MM.1S (cell line): ENCODE results near the gene PPP2CA.

ENCODE experiments used
- DNase-seq: peaks from one replicate; pipeline ENCODE4 v3.0.0-alpha.2; 2015
- H2AFZ ChIP-seq: fragments of 300-600 bp; sonication (generic); 2 replicates; pipeline ENCODE4 v1.6.0; 2016; ENCODE audit warnings: antibody characterized with exemption, low read length
- H3F3A ChIP-seq: fragments of 300-600 bp; sonication (generic); 2 replicates; pipeline ENCODE4 v1.6.1; 2016; ENCODE audit warnings: mild to moderate bottlenecking, antibody characterized with exemption, low read length, moderate library complexity, mixed read lengths; ENCODE audit not compliant: insufficient read depth
- H3K27ac ChIP-seq: fragments of 300-600 bp; sonication (generic); 2 replicates; pipeline ENCODE4 v1.5.1; 2016; ENCODE audit warnings: mild to moderate bottlenecking, low read length
- H3K27me3 ChIP-seq: fragments of 300-600 bp; sonication (generic); replicated peaks from 2 replicates; pipeline ENCODE4 v1.6.0; 2016; ENCODE audit warnings: low read length; ENCODE audit not compliant: insufficient read depth
- H3K36me3 ChIP-seq: fragments of 300-600 bp; sonication (generic); replicated peaks from 2 replicates; pipeline ENCODE4 v1.6.1; 2016; ENCODE audit warnings: mild to moderate bottlenecking, low read length, mixed read lengths; ENCODE audit not compliant: insufficient read depth
- H3K4me1 ChIP-seq: fragments of 300-600 bp; sonication (generic); 2 replicates; pipeline ENCODE4 v1.6.1; 2016; ENCODE audit warnings: low read length, mixed read lengths
- H3K4me2 ChIP-seq: fragments of 300-600 bp; sonication (generic); 2 replicates; pipeline ENCODE4 v1.6.0; 2016; ENCODE audit warnings: low read depth, low read length
- H3K4me3 ChIP-seq: fragments of 300-600 bp; sonication (generic); 2 replicates; pipeline ENCODE4 v1.5.1; 2016; ENCODE audit warnings: low read length, mixed read lengths
- H3K79me2 ChIP-seq: fragments of 300-600 bp; sonication (generic); 2 replicates; pipeline ENCODE4 v1.6.1; 2016; ENCODE audit warnings: mixed run types, low read length, mixed read lengths
- H3K9ac ChIP-seq: fragments of 300-600 bp; sonication (generic); 2 replicates; pipeline ENCODE4 v1.6.1; 2016; ENCODE audit warnings: low read length, mixed read lengths
- H3K9me2 ChIP-seq: fragments of 300-600 bp; sonication (generic); replicated peaks from 2 replicates; pipeline ENCODE4 v1.6.1; 2016; ENCODE audit warnings: mild to moderate bottlenecking, low read length, mixed read lengths; ENCODE audit not compliant: insufficient read depth
- H3K9me3 ChIP-seq: fragments of 300-600 bp; sonication (generic); replicated peaks from 2 replicates; pipeline ENCODE4 v1.6.1; 2016; ENCODE audit warnings: mild to moderate bottlenecking, low read length, mixed read lengths; ENCODE audit not compliant: insufficient read depth
- H4K20me1 ChIP-seq: fragments of 300-600 bp; sonication (generic); 2 replicates; pipeline ENCODE4 v1.6.1; 2016; ENCODE audit warnings: mild to moderate bottlenecking, low read length, moderate library complexity, mixed read lengths; ENCODE audit not compliant: insufficient read depth
- CTCF ChIP-seq: fragments of 300-600 bp; sonication (generic); IDR thresholded peaks from 2 replicates; pipeline ENCODE4 v1.5.1; 2016; ENCODE audit warnings: antibody characterized with exemption, low read length, mixed read lengths
- EZH2 ChIP-seq: fragments of 300-600 bp; sonication (generic); optimal IDR thresholded peaks from 2 replicates; pipeline ENCODE3; 2017; ENCODE audit warnings: low read depth, mild to moderate bottlenecking, antibody characterized with exemption, low read length, mixed read lengths
- EZH2phosphoT487 ChIP-seq: fragments of 300-600 bp; sonication (generic); IDR thresholded peaks from 2 replicates; pipeline ENCODE4 v1.6.1; 2018; ENCODE audit warnings: antibody characterized with exemption, low read length

Gene PPP2CA

DNA sequence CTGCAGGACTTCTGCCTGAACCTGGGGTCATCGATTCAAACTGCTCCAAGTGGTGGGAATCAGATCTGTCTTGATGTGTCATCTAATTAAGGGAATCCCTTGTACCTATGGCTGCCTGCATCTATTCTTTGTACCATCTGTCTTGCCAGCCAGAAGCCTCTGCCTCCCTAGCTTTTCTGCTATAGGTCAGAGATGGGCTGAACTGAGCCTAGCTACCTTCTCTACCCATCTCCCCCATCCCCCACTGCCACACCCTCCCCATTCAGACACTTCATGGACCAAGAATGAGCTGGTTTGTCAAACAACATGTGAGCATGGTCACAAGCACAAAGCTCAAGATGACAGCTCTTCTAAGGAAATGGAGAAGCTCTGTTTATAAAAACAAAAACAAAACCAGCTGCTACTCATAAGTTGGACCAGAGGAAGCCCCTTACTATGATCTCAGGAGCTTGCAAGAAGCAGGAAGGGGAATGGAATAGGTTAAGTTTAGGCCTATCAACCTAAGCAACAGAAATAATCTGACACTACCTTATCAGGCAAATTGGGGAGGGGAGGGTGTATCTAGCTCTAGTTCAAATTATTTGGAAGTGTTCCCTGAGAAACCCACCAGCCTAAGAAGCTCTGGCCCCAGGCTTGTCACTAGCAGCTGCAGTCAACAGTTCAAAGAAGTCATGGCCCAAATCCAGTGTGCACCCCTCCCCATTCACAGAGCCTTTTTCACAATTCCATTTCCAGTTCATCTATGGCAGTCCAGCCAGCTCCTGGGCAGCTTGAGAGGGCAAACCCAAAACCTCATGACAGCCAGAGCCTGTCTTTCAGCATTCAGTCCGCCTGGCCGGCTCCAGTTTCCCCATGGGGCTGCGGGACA, 79.0 kb downstream of the PPP2CA start:
- Histone ChIP-seq H3K9me3 (no peaks in the 10 kb centered on the region), H3K36me3 (0 out of 2 replicates have a peak, but pooled peaks cover 13% of the 10 kb centered on the region), H3F3A (peaks cover 7% of the 10 kb centered on the region; the same call in 1 of the 2 replicates), H3K27me3 (no peaks in the 10 kb centered on the region), H3K4me2 (no peak overlapping the region), H3K9ac (no peak overlapping the region), H2AFZ (no peak overlapping the region), H3K79me2 (peaks cover 15% of the 10 kb centered on the region; the same call in 1 of the 2 replicates), H3K27ac (no peak overlapping the region), H3K4me3 (no peak overlapping the region), H4K20me1 (no peaks in the 10 kb centered on the region; the same call in 1 of the 2 replicates), H3K9me2 (no peaks in the 10 kb centered on the region), H3K4me1 (no peaks in the 10 kb centered on the region)
- no peak for DNase-seq
- TF ChIP-seq EZH2phosphoT487 (no peak), CTCF (no peak), EZH2 (no peak)

GRCh38 chr5:134145779-134146581, 79.9 kb downstream of the PPP2CA start:
- H3K79me2 ChIP-seq = peaks cover 13% of the 10 kb centered on the region; the same call in 1 of the 2 replicates
- no peak overlapping the region for H3K9ac ChIP-seq
- no peaks in the 10 kb centered on the region for H3K9me2 ChIP-seq
- 0 out of 2 replicates have a peak, but pooled peaks cover 13% of the 10 kb centered on the region for H3K36me3 ChIP-seq
- H3F3A ChIP-seq = peaks cover 7% of the 10 kb centered on the region; the same call in 1 of the 2 replicates
- H3K4me1 ChIP-seq = no peaks in the 10 kb centered on the region
- DNase-seq = peak; percentile 70
- TF ChIP-seq CTCF = peak; percentile 91
- TF ChIP-seq EZH2phosphoT487 = no peak
- TF ChIP-seq EZH2 = no peak
- H3K27me3 ChIP-seq = no peaks in the 10 kb centered on the region
- H3K4me2 ChIP-seq = no peak overlapping the region
- H3K9me3 ChIP-seq = no peaks in the 10 kb centered on the region
- H3K4me3 ChIP-seq = no peak overlapping the region
- H2AFZ ChIP-seq = no peak overlapping the region
- H3K27ac ChIP-seq = no peak overlapping the region
- peaks cover 2% of the 10 kb centered on the region for H4K20me1 ChIP-seq

DNA sequence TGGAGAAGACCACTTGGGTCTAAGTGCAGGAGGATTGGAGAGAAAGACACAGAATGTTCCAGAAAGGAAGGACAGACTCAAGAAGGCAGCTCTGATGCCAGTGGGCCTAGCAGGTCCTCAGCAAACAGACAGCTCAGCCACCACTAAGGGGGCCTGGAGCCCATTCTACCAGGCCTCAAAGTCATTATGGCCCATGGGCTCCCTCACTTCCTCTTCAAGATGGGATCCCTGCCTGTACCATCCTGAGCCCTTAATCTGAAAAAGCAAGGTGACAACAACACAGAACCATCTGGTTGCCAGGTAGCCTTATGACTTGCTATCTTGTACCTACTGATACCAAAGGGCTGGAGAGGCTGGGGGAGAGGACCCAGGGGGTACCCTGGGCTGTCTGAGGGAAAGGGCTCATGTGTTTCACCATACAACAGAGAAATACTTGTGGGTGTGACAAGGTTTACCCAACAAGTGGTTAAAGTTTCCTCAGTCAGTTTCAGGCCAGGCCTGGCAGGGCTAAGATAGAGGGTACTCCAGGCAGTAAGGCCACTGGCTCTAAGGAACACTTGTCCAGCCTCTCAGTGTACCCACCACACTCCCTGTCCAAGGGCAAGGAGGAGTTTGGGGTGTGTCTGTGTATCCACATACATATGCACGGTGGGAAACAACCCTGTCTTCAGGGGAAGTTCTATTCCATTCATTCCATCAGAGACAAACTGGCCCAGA, 80.7 kb downstream of the PPP2CA start:
- Histone ChIP-seq H3K4me2 (no peak overlapping the region), H3K4me1 (no peaks in the 10 kb centered on the region), H3F3A (peaks cover 7% of the 10 kb centered on the region; the same call in 1 of the 2 replicates), H4K20me1 (peaks cover 5% of the 10 kb centered on the region), H2AFZ (no peak overlapping the region), H3K27ac (no peak overlapping the region), H3K9me3 (no peaks in the 10 kb centered on the region), H3K9me2 (no peaks in the 10 kb centered on the region), H3K9ac (no peak overlapping the region), H3K27me3 (no peaks in the 10 kb centered on the region), H3K36me3 (0 out of 2 replicates have a peak, but pooled peaks cover 11% of the 10 kb centered on the region), H3K79me2 (peaks cover 13% of the 10 kb centered on the region; the same call in 1 of the 2 replicates), H3K4me3 (no peak overlapping the region)
- TF ChIP-seq EZH2phosphoT487 = no peak
- no peak for TF ChIP-seq EZH2
- no peak for TF ChIP-seq CTCF
- no peak for DNase-seq
